Lung (tissue), 12 donors: ENCODE data around the gene WASL. TPM values are rescaled to one million over a fixed set of nuclear protein-coding genes. Genes with fewer than 3 reads are reported as not detected.

ENCODE experiments used
- ATAC-seq: fragments of 200-7000 bp; cut with Tn5 transposase; one replicate; pipeline ENCODE4 v1.9.1; 2020; ENCODE audit warnings: moderate number of reproducible peaks; ENCODE audit not compliant: insufficient read depth, low FRiP score
- DNase-seq, 3 donors: peaks; one replicate each; pipeline ENCODE4 v3.0.0-alpha.2; 2013 to 2017
- H3K27ac ChIP-seq, 2 donors: one replicate each; pipeline ENCODE4 v1.5.1; 2013; ENCODE audit warnings: mild to moderate bottlenecking in 2 of 2, moderate library complexity in 2 of 2, control low read depth in 1 of 2, inconsistent platforms in 1 of 2, low read depth in 1 of 2, low read length in 1 of 2
- H3K27me3 ChIP-seq, 3 donors: one replicate each; pipeline ENCODE4 v1.5.1; 2013; ENCODE audit warnings: low read length in 2 of 3; ENCODE audit not compliant: control insufficient read depth in 3 of 3, insufficient read depth in 3 of 3
- H3K36me3 ChIP-seq, 4 donors: one replicate each; pipeline ENCODE4 v1.5.1; 2013; ENCODE audit warnings: low read length in 4 of 4, mild to moderate bottlenecking in 1 of 4, moderate library complexity in 1 of 4; ENCODE audit not compliant: control insufficient read depth in 4 of 4, insufficient read depth in 4 of 4
- H3K4me1 ChIP-seq, 5 donors: one replicate each; pipeline ENCODE4 v1.5.1; 2013; ENCODE audit warnings: low read length in 5 of 5, mild to moderate bottlenecking in 2 of 5, moderate library complexity in 1 of 5; ENCODE audit not compliant: control insufficient read depth in 5 of 5, insufficient read depth in 5 of 5
- H3K4me3 ChIP-seq: one replicate; pipeline ENCODE4 v1.5.1; 2013; ENCODE audit warnings: mild to moderate bottlenecking, control low read depth, moderate library complexity
- H3K9ac ChIP-seq, 2 donors: one replicate each; pipeline ENCODE4 v1.5.1; 2013; ENCODE audit warnings: low read length in 2 of 2, control low read depth in 1 of 2; ENCODE audit not compliant: insufficient read depth in 1 of 2
- H3K9me3 ChIP-seq, 4 donors: one replicate each; pipeline ENCODE4 v1.5.1; 2013; ENCODE audit warnings: low read length in 3 of 4, mild to moderate bottlenecking in 1 of 4, moderate library complexity in 1 of 4; ENCODE audit not compliant: control insufficient read depth in 4 of 4, insufficient read depth in 3 of 4
- CTCF ChIP-seq: IDR thresholded peaks from 2 replicates; pipeline ENCODE4 v1.5.1; 2012; ENCODE audit warnings: mild to moderate bottlenecking; ENCODE audit errors: control extremely low read depth, extremely low read depth
- WGBS, 2 donors: extraction: QIAGEN DNeasy Blood & Tissue Kit; methylation state at CpG; one replicate each; pipeline ENCODE4 v1.1.7; 2013; 5-methylcytosine and 5-hydroxymethylcytosine counted together
- polyA plus RNA-seq, 2 donors: library from polyadenylated mRNA; stranded (reverse); fragments of 200-250 nt; gene quantifications; one replicate each; pipeline ENCODE4 v1.2.1, GENCODE V29; 2013
- total RNA-seq, 2 donors: library from RNA; depleted of rRNA in 1 of 2; stranded (reverse); fragments of >200 nt in 1 of 2; gene quantifications; one replicate each; pipeline ENCODE4 v1.2.1, GENCODE V29; 2014 to 2021
- donor health status: control.
- donor health status: control.
- donor health status: Bipolar disorder and iron deficiency.
- donor health status: healthy.
- donor health status: DM: yes; HTN: yes; CAD: no.

Gene WASL
- total and polyA plus RNA-seq, 4 donors = 11.8 to 52.7 (median 22.2) TPM

- H3K4me3 ChIP-seq = no peak overlapping the region
- H3K9me3 ChIP-seq = no peaks in the 10 kb centered on the region
- WGBS, 2 donors = 86 to 90% methylated on average over 3 of the region's 3 CpGs
- no peak overlapping the region for H3K27ac ChIP-seq
- no peaks in the 10 kb centered on the region for H3K27me3 ChIP-seq
- H3K4me1 ChIP-seq = peaks cover 0 to 34% (median 0%) of the 10 kb centered on the region in 5 donors
- no peak overlapping the region for H3K9ac ChIP-seq
- ATAC-seq (no peak), DNase-seq (no peak)
- peaks cover 0 to 4% (median 0%) of the 10 kb centered on the region in 4 donors for H3K36me3 ChIP-seq
- TF ChIP-seq CTCF = no peak
Observed at GRCh38 chr7:123752534-123752933, 3.7 kb upstream of the WASL start.

GRCh38 chr7:123751821-123752220 is 3.0 kb upstream of the WASL start:
- Histone ChIP-seq H3K4me1 (peaks cover 0 to 40% (median 0%) of the 10 kb centered on the region in 5 donors), H3K27me3 (no peaks in the 10 kb centered on the region), H3K9ac (no peak overlapping the region), H3K9me3 (no peaks in the 10 kb centered on the region), H3K4me3 (no peak overlapping the region), H3K27ac (no peak overlapping the region), H3K36me3 (peaks cover 0 to 4% (median 0%) of the 10 kb centered on the region in 4 donors)
- TF ChIP-seq CTCF = no peak
- DNase-seq (peak in 2 of 3 donors; percentile 77 to 83), ATAC-seq (no peak)
- WGBS, 2 donors = 49 to 81% methylated on average over 1 of the region's 1 CpG

GRCh38 chr7:123750389-123751230 is 1.8 kb upstream of the WASL start:
- peaks cover 0 to 4% (median 0%) of the 10 kb centered on the region in 4 donors for H3K36me3 ChIP-seq
- no peak overlapping the region for H3K4me3 ChIP-seq
- H3K4me1 ChIP-seq = peaks cover 0 to 52% (median 12%) of the 10 kb centered on the region in 5 donors
- WGBS, 2 donors = 82 to 91% methylated on average over 2 of the region's 2 CpGs
- H3K27me3 ChIP-seq = no peaks in the 10 kb centered on the region
- H3K27ac ChIP-seq = no peak overlapping the region
- H3K9me3 ChIP-seq = no peaks in the 10 kb centered on the region
- no peak for ATAC-seq
- H3K9ac ChIP-seq = no peak overlapping the region
- no peak for DNase-seq
- TF ChIP-seq CTCF = no peak

- 1 to 2% methylated on average over 10 of the region's 10 CpGs for WGBS, 2 donors
- no peaks in the 10 kb centered on the region for H3K27me3 ChIP-seq
- peak; percentile 16 for ATAC-seq
- H3K4me3 ChIP-seq = peak overlapping the region; percentile 63
- H3K9me3 ChIP-seq = no peaks in the 10 kb centered on the region
- no peak for TF ChIP-seq CTCF
- H3K27ac ChIP-seq = peak overlapping the region; percentile 85 to 96
- DNase-seq = no peak
- H3K4me1 ChIP-seq = peaks cover 0 to 58% (median 14%) of the 10 kb centered on the region in 5 donors
- peaks cover 0 to 4% (median 0%) of the 10 kb centered on the region in 4 donors for H3K36me3 ChIP-seq
- peak overlapping the region; percentile 91 to 93 for H3K9ac ChIP-seq
Observed at GRCh38 chr7:123749537-123749857, 694 bp upstream of the WASL start.
